Neuron (in vitro differentiated cells): ENCODE results near the gene ZNF805.
A peak's percentile ranks its signal among the peaks of the same experiment; 100 is the strongest.
"Not testable (repeated sequence)": the region's sequence is repeated elsewhere in the genome, so short reads cannot be mapped to it uniquely, and the experiment has no call there.

Experiments
- H2AFZ ChIP-seq: one replicate; pipeline ENCODE4 v1.6.1; 2013; ENCODE audit warnings: low read depth, mild to moderate bottlenecking, inconsistent platforms, low read length, moderate library complexity
- H3K27me3 ChIP-seq: one replicate; pipeline ENCODE4 v1.6.1; 2013; ENCODE audit warnings: low read length; ENCODE audit not compliant: insufficient read depth
- H3K36me3 ChIP-seq: one replicate; pipeline ENCODE4 v1.6.1; 2013; ENCODE audit warnings: low read length; ENCODE audit not compliant: insufficient read depth
- H3K4me1 ChIP-seq: one replicate; pipeline ENCODE4 v1.6.1; 2013; ENCODE audit warnings: low read length; ENCODE audit not compliant: insufficient read depth
- H3K4me3 ChIP-seq: 2 replicates; pipeline ENCODE4 v1.5.1; 2013; ENCODE audit warnings: mild to moderate bottlenecking, low read length, moderate library complexity
- H3K9me3 ChIP-seq: one replicate; pipeline ENCODE4 v1.6.1; 2013; ENCODE audit warnings: low read length

The ZNF805 gene

GRCh38 chr19:57278481-57278880, 38.0 kb downstream of the ZNF805 start:
- not testable (repeated sequence) for H3K4me3 ChIP-seq, H3K9me3 ChIP-seq, H2AFZ ChIP-seq, H3K27me3 ChIP-seq
- peaks cover 18% of the 10 kb centered on the region for H3K4me1 ChIP-seq
- H3K36me3 ChIP-seq: peaks cover 20% of the 10 kb centered on the region

DNA sequence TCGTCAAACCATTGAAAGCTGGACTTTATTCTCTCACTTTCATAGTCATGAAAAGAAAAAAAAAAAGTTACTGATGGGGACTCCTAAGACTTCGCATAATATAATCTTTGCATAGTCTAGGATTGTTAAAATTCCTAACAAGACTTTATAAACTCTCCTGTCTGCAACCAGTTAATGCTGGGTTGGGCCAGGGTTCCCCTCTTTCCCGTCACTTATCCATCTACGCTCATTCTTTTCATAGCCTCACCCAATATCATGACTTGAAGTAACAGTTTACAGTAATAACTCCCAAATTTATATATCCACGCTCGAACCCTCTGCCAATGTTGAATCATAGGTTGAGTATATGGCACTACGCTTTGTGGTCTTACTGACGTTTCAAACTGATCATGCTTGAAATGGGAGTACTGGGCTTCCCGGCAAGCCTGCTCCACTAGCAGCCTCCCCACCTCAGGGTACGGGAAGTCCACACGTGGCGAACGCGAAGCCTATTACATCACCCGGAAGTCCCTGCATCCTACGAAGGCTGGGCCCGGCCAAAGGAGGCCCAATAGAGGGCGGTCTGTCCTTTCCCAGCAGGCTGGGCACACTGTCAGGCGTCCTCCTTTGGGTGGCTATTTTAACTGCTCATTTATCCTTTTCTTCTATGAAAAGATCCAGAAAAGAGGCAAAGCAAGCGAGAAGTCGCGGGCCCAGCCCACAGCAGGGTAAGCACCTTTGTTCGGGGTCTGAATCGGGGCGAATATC, 39.2 kb downstream of the ZNF805 start:
- Histone ChIP-seq H3K4me3 (peak overlapping the region; percentile 63), H3K36me3 (peaks cover 27% of the 10 kb centered on the region), H3K4me1 (peaks cover 18% of the 10 kb centered on the region), H2AFZ (peak overlapping the region; percentile 58), H3K27me3 (no peaks in the 10 kb centered on the region), H3K9me3 (no peaks in the 10 kb centered on the region)

GRCh38 chr19:57280165-57280961, 39.9 kb downstream of the ZNF805 start, which contains the start of gene ZNF460:
Gene ZNF460, plus strand, starts transcription at chr19:57280485. Its CDS starts 322 bp downstream, at chr19:57280807.
- Histone ChIP-seq H3K4me3 (peak within 1 kb of the TSS; percentile 63), H3K4me1 (peaks cover 18% of the 10 kb centered on the region), H3K27me3 (no peaks in the 10 kb centered on the region), H3K9me3 (no peaks in the 10 kb centered on the region), H2AFZ (peak within 1 kb of the TSS; percentile 58), H3K36me3 (peaks cover 31% of the 10 kb centered on the region)

DNA sequence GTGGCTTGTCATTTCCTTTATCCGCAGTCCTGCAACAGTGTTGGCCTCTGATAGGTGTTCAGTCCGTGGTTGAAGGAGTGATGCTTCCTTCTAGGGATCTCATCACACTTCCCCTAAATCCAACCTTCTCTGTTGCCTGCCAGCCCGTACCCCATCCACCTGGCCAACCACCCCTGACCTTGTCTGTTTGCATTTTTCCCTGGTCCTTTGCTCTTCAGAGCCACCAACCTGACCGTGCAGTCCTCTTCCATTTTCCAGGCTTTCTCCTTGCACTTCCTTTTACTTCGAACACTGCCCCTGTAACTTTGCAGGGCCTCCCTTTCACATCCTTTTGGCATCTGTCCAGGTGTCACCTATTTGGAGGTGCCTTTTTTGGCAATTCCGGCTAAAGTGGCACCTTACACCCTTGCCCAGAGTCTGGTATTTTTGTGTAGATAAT, 40.5 kb downstream of the ZNF805 start:
- Histone ChIP-seq H3K27me3 (no peaks in the 10 kb centered on the region), H3K4me3 (peak overlapping the region; percentile 63), H3K9me3 (peaks cover 2% of the 10 kb centered on the region), H2AFZ (no peak overlapping the region), H3K36me3 (peaks cover 38% of the 10 kb centered on the region), H3K4me1 (peaks cover 18% of the 10 kb centered on the region)

- peak overlapping the region; percentile 63 for H3K4me3 ChIP-seq
- H3K27me3 ChIP-seq: no peaks in the 10 kb centered on the region
- peaks cover 6% of the 10 kb centered on the region for H3K9me3 ChIP-seq
- H3K4me1 ChIP-seq: peaks cover 18% of the 10 kb centered on the region
- no peak overlapping the region for H2AFZ ChIP-seq
- H3K36me3 ChIP-seq: peaks cover 49% of the 10 kb centered on the region
Observed at GRCh38 chr19:57282011-57282643, 41.7 kb downstream of the ZNF805 start.

DNA sequence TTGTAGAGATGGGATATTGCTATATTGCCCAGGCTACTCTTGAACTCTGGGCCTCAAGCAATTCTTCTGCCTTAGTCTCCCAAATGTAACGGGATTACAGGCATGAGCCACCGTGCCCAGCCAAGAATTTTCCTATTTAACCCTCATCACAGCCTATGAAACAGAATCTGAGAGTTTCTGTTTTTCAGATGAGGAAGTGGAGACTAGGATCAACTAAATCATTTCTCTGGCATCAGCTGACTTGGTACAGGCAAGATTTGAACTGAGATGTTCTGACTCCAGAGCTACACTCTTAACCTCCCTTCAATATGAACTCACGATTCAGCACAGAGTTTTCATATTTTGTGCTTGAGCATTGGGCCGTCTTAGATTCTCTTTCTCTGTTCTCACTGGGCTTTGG, 47.9 kb downstream of the ZNF805 start:
- peaks cover 90% of the 10 kb centered on the region for H3K36me3 ChIP-seq

DNA sequence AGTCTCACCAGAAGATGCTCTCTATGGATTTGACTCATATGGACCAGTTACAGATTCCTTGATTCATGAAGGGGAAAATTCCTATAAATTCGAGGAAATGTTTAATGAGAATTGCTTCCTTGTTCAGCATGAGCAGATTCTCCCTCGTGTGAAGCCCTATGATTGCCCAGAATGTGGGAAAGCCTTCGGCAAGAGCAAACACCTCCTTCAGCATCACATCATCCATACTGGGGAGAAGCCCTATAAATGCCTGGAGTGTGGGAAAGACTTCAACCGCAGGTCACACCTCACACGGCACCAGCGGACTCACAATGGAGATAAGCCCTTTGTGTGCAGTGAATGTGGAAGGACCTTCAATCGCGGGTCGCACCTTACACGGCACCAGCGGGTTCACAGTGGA, 50.5 kb downstream of the ZNF805 start:
- H2AFZ ChIP-seq: no peak overlapping the region

More for the DNA sequence above, 47.9 kb downstream of the ZNF805 start:
- Histone ChIP-seq H3K4me3 (no peak overlapping the region), H3K27me3 (no peaks in the 10 kb centered on the region), H3K4me1 (no peaks in the 10 kb centered on the region), H3K9me3 (peaks cover 52% of the 10 kb centered on the region), H2AFZ (no peak overlapping the region)

GRCh38 chr19:57292547-57292946, 52.1 kb downstream of the ZNF805 start:
- Histone ChIP-seq H3K4me1 (no peaks in the 10 kb centered on the region), H2AFZ (no peak overlapping the region), H3K4me3 (no peak overlapping the region), H3K9me3 (peaks cover 55% of the 10 kb centered on the region), H3K27me3 (no peaks in the 10 kb centered on the region), H3K36me3 (peaks cover 86% of the 10 kb centered on the region)

More for the DNA sequence above, 50.5 kb downstream of the ZNF805 start:
- no peak overlapping the region for H3K4me3 ChIP-seq
- H3K4me1 ChIP-seq: no peaks in the 10 kb centered on the region
- peaks cover 61% of the 10 kb centered on the region for H3K9me3 ChIP-seq
- H3K27me3 ChIP-seq: no peaks in the 10 kb centered on the region
- H3K36me3 ChIP-seq: peaks cover 92% of the 10 kb centered on the region

GRCh38 chr19:57293719-57294118, 53.3 kb downstream of the ZNF805 start:
- Histone ChIP-seq H3K4me1 (no peaks in the 10 kb centered on the region), H2AFZ (no peak overlapping the region), H3K27me3 (no peaks in the 10 kb centered on the region), H3K36me3 (peaks cover 84% of the 10 kb centered on the region), H3K9me3 (peaks cover 48% of the 10 kb centered on the region), H3K4me3 (no peak overlapping the region)

- H3K4me3 ChIP-seq: no peak overlapping the region
- H3K36me3 ChIP-seq: peaks cover 43% of the 10 kb centered on the region
- H3K4me1 ChIP-seq: no peaks in the 10 kb centered on the region
- no peak overlapping the region for H2AFZ ChIP-seq
- peaks cover 5% of the 10 kb centered on the region for H3K9me3 ChIP-seq
- no peaks in the 10 kb centered on the region for H3K27me3 ChIP-seq
Observed at GRCh38 chr19:57302020-57302465, 61.6 kb downstream of the ZNF805 start.

GRCh38 chr19:57302727-57303401, 62.4 kb downstream of the ZNF805 start:
- H3K36me3 ChIP-seq: peaks cover 36% of the 10 kb centered on the region
- H3K9me3 ChIP-seq: peaks cover 5% of the 10 kb centered on the region
- no peak overlapping the region for H3K4me3 ChIP-seq
- H3K4me1 ChIP-seq: no peaks in the 10 kb centered on the region
- no peak overlapping the region for H2AFZ ChIP-seq
- H3K27me3 ChIP-seq: no peaks in the 10 kb centered on the region
